Activated T-helper 9 cell treated with anti-CD3 and anti-CD28 coated beads, Interleukin-2, amount 50 U/mL, for 16 hours (primary cell): ENCODE results near the gene TOLLIP.
"Not testable (repeated sequence)": the region's sequence is repeated elsewhere in the genome, so short reads cannot be mapped to it uniquely, and the experiment has no call there.

Source experiments
- DNase-seq: peaks from one replicate; pipeline ENCODE4 v3.0.0-alpha.2; 2020; ENCODE audit warnings: low read depth

Gene TOLLIP

GRCh38 chr11:1343391-1344055 lies 34.1 kb upstream of the TOLLIP start:
- no peak for DNase-seq

DNA sequence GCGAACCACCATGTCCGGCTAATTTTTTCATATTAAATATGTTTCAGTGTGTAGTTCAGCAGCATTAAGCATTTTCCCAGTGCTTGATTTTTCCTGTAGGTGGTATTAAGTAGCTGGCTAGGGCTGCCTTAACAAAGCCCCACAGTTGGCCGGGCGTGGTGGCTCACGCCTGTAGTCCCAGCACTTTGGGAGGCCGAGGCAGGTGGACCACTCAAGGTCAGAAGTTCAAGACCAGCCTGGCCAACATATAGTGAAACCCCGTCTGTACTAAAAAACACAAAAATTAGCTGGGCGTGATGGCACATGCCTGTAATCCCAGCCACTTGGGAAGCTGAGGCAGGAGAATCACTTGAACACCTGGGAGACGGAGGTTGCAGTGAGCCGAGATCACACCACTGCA lies 33.5 kb upstream of the TOLLIP start:
- no peak for DNase-seq

DNA sequence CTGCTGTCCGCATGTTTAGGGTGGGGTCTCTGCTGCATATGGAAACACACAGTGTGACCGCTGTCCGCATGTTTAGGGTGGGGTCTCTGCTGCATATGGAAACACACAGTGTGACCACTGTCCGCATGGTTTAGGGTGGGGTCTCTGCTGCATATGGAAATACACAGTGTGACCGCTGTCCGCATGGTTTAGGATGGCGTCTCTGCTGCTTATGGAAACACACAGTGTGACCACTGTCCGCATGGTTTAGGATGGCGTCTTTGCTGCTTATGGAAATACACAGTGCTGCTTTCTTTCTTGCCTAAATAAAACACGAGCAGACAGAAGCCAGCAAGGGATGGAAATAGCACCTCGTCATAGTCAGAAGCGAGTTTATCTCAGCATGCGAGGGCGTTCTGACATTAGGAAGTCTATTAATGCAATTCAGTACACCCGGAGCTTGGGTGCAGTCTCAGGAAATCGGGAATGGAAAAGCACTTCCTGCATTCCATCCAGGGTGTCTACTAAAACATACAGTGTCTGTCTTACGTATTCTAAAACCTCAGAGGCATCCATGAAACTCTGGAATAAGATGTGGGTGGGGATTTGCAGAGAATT lies 32.6 kb upstream of the TOLLIP start:
- no peak for DNase-seq

DNA sequence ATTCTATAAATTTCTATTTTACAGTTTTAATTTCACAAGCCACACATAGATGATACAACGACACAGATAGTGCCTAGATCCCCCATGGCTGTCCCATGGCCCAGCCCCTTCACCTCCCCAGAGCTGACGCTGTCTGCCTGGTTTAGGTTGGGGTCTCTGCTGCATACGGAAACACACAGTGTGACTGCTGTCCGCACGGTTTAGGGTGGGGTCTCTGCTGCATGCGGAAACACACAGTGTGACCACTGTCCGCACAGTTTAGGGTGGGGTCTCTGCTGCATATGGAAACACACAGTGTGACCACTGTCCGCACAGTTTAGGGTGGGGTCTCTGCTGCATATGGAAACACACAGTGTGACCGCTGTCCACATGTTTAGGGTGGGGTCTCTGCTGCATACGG lies 31.8 kb upstream of the TOLLIP start:
- DNase-seq, result not testable (repeated sequence)

- DNase-seq, result no peak
Measured at GRCh38 chr11:1340111-1340510, 30.7 kb upstream of the TOLLIP start.

DNA sequence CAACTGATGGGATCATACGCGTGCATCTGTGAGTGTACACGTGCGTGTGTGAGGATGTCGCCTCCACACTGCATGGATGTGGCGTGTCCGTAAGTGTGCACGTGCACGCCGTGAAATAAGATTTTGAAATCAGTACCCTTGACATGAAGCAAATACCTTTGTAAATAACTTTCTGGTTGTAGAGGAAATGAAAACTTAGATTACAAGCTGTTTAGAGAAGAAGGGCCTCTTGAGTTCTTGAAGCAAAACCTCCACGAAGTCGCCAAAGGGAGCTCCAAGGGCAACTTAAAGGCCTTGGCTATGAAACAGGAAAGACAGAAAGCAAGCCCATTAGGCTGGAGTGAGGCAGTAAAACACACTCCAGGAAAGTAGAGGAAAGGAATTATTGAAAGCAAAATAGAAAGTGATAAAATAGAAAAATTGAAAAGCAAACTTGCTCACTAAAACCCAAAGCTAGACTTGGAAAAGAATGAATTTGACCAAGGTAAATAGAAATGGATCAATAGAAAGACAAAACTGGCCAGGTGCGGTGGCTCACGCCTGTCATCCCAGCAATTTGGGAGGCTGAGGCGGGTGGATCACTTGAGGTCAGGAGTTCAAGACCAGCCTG lies 29.7 kb upstream of the TOLLIP start:
- no peak for DNase-seq

DNA sequence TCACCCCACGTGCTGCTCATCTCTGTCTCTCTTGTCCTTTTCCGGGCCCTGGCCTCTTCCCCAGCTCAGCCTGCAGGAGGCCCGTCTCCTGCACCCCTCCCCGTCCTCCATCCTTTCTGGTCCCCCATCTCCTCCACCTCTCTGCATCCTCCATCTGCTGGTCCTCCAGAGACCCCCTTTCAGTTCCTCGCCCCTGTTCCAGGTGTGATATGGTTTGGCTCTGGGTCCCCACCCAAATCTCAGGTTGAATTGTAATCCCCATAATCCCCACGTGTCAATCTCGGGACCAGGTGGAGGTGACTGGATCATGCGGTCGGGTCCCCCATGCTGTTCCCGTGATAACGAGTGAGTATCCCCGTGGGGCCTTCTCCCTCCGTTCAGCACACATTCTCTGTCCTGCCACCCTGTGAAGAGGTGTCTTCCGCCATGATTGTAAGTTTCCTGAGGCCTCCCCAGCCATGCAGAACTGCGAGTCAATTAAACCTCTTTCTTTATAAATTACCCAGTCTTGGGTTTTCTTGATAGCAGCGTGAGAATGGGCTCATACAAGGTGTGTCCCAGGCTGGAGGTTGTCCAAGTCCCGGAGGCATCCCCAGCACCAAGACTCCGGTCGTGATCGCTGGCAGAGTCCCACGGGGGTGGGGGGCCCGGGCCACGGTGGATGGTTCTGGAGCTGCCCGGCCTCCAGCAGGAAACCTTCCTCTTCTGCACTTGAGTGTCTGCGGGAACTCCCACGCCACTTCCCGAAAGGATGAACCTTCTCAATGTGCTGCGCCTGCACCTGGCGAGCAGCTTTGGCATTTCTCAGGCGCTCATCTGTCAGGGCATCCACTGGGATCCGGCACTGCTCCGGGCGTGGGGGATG lies 29.0 kb upstream of the TOLLIP start:
- DNase-seq, result no peak

GRCh38 chr11:1337647-1338007 lies 28.2 kb upstream of the TOLLIP start:
- DNase-seq, result no peak

- peak; percentile 21 for DNase-seq
Measured at GRCh38 chr11:1336836-1337646, 27.6 kb upstream of the TOLLIP start.

- peak; percentile 44 for DNase-seq
Measured at GRCh38 chr11:1335811-1336761, 26.7 kb upstream of the TOLLIP start.

GRCh38 chr11:1335264-1335810 lies 25.9 kb upstream of the TOLLIP start:
- DNase-seq, result no peak

DNA sequence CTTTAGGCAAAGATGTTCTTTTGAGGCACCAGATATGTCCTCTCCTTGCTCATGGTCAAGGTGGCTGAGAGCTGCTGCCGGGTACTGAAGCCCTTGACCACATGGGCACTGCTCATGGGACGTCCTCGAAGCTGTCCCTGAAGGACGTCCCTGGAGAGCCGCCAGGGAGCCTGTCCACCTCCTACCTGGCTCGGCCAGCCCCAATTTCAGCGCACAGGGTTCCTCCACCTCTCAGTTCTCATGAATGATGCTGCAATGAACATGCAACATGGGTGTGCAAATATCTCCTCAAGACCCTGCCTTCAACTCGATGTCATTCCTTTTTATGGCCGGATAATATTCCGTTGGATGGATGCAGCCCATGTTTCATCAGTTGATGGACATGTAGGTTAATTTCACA lies 24.4 kb upstream of the TOLLIP start:
- no peak for DNase-seq

DNA sequence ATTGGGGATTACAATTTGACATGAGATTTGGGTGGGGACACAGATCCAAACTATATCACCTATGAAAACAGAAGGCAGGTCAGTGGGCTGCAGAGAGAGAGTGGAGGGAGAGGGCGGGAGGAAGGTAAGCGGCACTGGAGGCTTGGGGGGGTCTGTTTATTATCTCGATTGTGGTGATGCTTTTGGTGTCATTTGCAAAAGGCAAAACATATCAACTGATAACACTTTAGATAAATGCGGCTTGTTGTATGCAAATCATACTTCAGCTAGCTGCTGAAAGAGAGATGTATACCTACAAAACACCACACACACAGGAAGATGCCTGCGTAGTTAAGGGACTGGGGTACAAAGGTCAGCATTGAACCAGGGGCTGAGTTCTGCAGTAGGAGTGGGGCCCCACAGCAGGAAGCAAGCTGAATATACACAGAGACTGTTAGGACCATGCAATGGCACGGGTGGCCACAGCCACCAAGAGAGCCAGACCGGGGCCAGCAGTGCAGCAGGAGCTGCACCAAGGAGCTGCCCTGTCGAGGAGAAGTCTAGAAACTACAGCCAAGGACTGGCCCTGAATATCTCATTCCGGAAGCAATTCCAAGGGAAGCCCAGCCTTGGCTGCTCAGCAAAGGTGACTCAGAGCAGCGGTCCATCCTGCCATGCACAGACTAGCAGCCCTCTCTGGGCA lies 23.8 kb upstream of the TOLLIP start:
- DNase-seq, result no peak

GRCh38 chr11:1330473-1330872 lies 21.0 kb upstream of the TOLLIP start:
- DNase-seq, result no peak

GRCh38 chr11:1327064-1327460 lies 17.6 kb upstream of the TOLLIP start:
- no peak for DNase-seq

DNA sequence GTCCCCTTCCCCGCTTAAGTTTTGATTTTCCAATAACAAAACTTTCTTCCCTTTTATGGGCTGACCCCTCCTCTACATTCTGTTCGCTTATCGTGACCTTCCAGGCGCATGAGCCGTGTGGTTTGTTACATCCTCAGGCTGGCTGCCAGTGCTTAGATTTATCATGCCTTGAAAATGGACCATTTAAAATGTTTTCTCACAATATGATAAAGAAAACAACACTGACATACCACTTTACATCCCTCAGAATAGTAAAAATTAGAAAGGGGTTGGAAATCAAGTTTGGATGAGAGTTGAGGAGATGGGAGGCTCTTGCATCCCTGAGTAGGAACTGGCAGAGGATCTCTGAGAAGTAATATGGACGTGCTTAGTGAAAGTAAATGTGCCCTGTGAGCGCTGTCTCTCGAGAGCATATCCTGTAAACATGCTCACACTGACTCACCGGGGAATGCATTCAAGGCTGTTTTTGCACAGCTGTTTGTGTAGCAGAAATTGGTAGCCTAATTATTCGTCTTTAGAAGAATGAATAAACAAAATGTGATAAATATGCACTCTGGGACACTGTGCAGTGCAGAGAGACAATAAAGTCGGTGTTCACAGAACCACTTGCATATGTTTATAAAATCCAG lies 17.1 kb upstream of the TOLLIP start:
- no peak for DNase-seq

- no peak for DNase-seq
Measured at GRCh38 chr11:1323774-1324173, 14.3 kb upstream of the TOLLIP start.

GRCh38 chr11:1317993-1318392 lies 8.6 kb upstream of the TOLLIP start:
- no peak for DNase-seq

- DNase-seq, result no peak
Measured at GRCh38 chr11:1317432-1317831, 8.0 kb upstream of the TOLLIP start.
